ENCODE results near the gene MCM9. TPM values are rescaled to one million over a fixed set of nuclear protein-coding genes. Genes with fewer than 3 reads are reported as not detected.
A peak's percentile ranks its signal among the peaks of the same experiment; 100 is the strongest.
"Not testable (repeated sequence)": the region's sequence is repeated elsewhere in the genome, so short reads cannot be mapped to it uniquely, and the experiment has no call there.

Gene MCM9
- total RNA-seq, 3 donors from 2014 or later (not counting 1 experiment from before 2014, with no cell fraction given): 45.2 to 53.4 (median 52.5) TPM

DNA sequence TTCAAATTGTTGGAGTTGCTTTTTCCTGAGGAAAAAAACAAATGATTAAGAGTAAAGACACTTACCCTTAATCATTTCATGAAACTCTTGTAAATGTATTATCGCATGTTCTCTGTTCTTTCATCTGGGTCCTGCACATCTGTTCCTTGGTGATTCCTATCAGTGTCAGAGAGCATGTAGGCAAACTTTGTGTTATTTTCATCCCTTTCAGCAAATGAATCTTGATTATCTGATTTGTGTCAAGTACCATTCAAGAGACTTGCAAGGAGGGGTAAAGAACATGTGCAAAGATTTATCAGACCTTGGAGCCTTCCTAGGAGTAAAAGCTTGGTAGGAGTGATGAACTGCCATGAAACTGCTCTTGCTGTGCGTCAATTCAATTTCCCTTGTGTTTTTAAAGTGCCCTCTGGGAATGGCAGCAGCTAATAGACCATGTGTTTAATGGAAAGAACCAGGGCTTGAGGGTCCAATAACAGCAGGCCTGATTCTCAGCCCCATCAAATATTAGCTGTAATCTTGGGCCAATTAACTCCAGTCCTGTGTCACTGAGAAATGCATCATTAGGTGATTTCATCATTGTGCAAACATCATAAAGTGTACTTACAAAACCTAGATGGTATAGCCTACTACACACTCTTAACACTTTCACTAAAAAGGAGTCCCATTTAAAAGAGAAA lies 164.7 kb downstream of the MCM9 start:
- peak overlapping the region; percentile 22 for H3K4me3 Mint-ChIP-seq
- Histone ChIP-seq H3K4me1 (ENCODE audit: control insufficient read depth, insufficient read depth, low read length) (peaks cover 14% of the 10 kb centered on the region), H3K4me3 (ENCODE audit: low read length) (no peak overlapping the region), H3K27me3 (ENCODE audit: control insufficient read depth, insufficient read depth, low read length) (no peaks in the 10 kb centered on the region), H3K9me3 (ENCODE audit: control insufficient read depth, insufficient read depth, low read length) (no peaks in the 10 kb centered on the region), H3K27ac (ENCODE audit: low read length) (no peak overlapping the region), H3K36me3 (ENCODE audit: control insufficient read depth, insufficient read depth, low read length) (no peaks in the 10 kb centered on the region)
- WGBS (ENCODE audit: insufficient coverage): 100% methylated on average over 2 of the region's 2 CpGs
- intact Hi-C loops (cut with micrococcal nuclease): no loop called here
- no peaks in the 10 kb centered on the region for H3K27me3 Mint-ChIP-seq (ENCODE audit: low read depth in 2 of 2)
- ATAC-seq (no peak), DNase-seq (no peak)
- H3K36me3 Mint-ChIP-seq: no peaks in the 10 kb centered on the region
- peaks cover 21 to 23% of the 10 kb centered on the region in 2 donors for H3K4me1 Mint-ChIP-seq
- TF ChIP-seq, protein P1, sequence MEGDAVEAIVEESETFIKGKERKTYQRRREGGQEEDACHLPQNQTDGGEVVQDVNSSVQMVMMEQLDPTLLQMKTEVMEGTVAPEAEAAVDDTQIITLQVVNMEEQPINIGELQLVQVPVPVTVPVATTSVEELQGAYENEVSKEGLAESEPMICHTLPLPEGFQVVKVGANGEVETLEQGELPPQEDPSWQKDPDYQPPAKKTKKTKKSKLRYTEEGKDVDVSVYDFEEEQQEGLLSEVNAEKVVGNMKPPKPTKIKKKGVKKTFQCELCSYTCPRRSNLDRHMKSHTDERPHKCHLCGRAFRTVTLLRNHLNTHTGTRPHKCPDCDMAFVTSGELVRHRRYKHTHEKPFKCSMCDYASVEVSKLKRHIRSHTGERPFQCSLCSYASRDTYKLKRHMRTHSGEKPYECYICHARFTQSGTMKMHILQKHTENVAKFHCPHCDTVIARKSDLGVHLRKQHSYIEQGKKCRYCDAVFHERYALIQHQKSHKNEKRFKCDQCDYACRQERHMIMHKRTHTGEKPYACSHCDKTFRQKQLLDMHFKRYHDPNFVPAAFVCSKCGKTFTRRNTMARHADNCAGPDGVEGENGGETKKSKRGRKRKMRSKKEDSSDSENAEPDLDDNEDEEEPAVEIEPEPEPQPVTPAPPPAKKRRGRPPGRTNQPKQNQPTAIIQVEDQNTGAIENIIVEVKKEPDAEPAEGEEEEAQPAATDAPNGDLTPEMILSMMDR (IDR thresholded peaks at IDR 0.05): no peak
- no peaks in the 10 kb centered on the region for H3K9me3 Mint-ChIP-seq
- H3K27ac Mint-ChIP-seq: no peak overlapping the region

DNA sequence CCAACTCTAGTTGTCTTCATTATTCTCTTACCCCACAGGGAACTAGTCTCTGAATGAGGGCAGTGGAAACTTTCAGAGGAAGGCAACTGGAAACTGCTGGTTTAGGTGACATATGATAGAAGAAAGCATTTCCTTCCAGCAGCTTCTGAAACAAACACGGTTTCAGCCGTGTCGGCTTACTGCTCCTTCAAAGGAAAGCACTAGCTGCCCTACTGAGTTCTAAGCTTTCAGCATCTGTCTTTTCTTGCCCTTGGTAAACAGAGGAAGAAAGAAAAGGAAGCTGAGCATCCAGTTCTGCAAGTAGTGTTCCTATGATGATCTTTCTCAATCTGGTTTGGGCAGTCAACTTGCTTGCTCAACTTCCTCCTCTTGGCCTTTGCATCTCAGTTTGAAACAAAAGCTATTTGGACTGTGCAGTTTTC lies 166.0 kb downstream of the MCM9 start:
- DNase-seq (peak in 1 of 2 donors; percentile 38), ATAC-seq (peak; percentile 60 to 69 (median 61))
- Mint-ChIP-seq H3K4me1 (peaks cover 21 to 30% of the 10 kb centered on the region in 2 donors), H3K27me3 (ENCODE audit: low read depth in 2 of 2) (no peaks in the 10 kb centered on the region), H3K4me3 (peak overlapping the region; percentile 35), H3K36me3 (no peaks in the 10 kb centered on the region), H3K27ac (peak overlapping the region; percentile 85 to 90), H3K9me3 (no peaks in the 10 kb centered on the region)
- Histone ChIP-seq H3K27ac (ENCODE audit: low read length) (peak overlapping the region; percentile 64), H3K4me1 (ENCODE audit: control insufficient read depth, insufficient read depth, low read length) (peaks cover 14% of the 10 kb centered on the region), H3K9me3 (ENCODE audit: control insufficient read depth, insufficient read depth, low read length) (no peaks in the 10 kb centered on the region), H3K27me3 (ENCODE audit: control insufficient read depth, insufficient read depth, low read length) (no peaks in the 10 kb centered on the region), H3K4me3 (ENCODE audit: low read length) (no peak overlapping the region), H3K36me3 (ENCODE audit: control insufficient read depth, insufficient read depth, low read length) (no peaks in the 10 kb centered on the region)
- TF ChIP-seq, protein P1 (IDR thresholded peaks at IDR 0.05): no peak
- 12% methylated on average over 3 of the region's 3 CpGs for WGBS (ENCODE audit: insufficient coverage)
- intact Hi-C loops (cut with micrococcal nuclease): no loop called here

DNA sequence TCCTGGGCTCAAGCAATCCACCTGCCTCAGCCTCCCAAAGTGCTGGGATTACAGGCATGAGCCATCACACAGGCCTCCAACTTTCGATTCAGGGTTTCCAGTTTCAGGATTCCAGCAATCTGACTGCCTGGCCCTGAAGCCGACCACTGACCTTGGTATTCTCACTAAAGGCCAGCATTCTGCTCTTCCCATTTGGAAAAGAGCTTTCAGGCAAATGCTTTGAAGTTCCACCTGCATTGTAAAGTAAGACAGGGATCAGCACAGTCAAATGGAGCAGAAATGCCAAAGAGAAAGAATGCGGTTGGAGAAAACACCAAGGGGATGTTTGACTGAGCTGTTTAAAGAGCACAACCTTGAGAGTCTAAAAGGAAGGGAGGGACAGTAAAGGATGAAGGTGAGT lies 166.5 kb downstream of the MCM9 start:
- intact Hi-C loops (cut with micrococcal nuclease): no loop called here
- no peaks in the 10 kb centered on the region for H3K36me3 ChIP-seq (ENCODE audit: control insufficient read depth, insufficient read depth, low read length)
- no peaks in the 10 kb centered on the region for H3K27me3 ChIP-seq (ENCODE audit: control insufficient read depth, insufficient read depth, low read length)
- no peak for DNase-seq
- peak overlapping the region; percentile 64 for H3K27ac ChIP-seq (ENCODE audit: low read length)
- H3K4me1 ChIP-seq (ENCODE audit: control insufficient read depth, insufficient read depth, low read length): peaks cover 14% of the 10 kb centered on the region
- TF ChIP-seq, protein P1 (IDR thresholded peaks at IDR 0.05): no peak
- no peak overlapping the region for H3K4me3 ChIP-seq (ENCODE audit: low read length)
- Mint-ChIP-seq H3K27ac (peak overlapping the region; percentile 85 to 90), H3K4me3 (peak overlapping the region; percentile 35), H3K27me3 (ENCODE audit: low read depth in 2 of 2) (no peaks in the 10 kb centered on the region), H3K36me3 (no peaks in the 10 kb centered on the region), H3K9me3 (no peaks in the 10 kb centered on the region), H3K4me1 (peaks cover 21 to 30% of the 10 kb centered on the region in 2 donors)
- no peaks in the 10 kb centered on the region for H3K9me3 ChIP-seq (ENCODE audit: control insufficient read depth, insufficient read depth, low read length)
- no peak for ATAC-seq
- 94% methylated on average over 3 of the region's 3 CpGs for WGBS (ENCODE audit: insufficient coverage)

DNA sequence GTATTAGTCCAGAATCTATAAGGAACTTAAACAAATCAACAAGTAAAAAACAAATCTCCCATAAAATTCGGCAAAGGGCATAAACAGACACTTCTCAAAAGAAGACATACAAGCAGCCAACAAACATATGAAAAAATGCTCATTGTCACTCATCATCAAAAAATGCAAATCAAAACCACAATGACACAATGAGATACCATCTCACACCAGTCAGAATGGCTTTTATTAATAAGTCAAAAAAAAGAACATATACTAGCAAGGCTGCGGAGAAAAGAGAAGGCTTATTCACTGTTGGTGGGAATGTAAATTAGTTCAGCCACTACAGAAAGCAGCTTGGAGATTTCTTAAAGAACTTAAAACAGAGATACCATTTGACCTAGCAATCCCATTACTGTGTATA lies 169.6 kb downstream of the MCM9 start:
- H3K4me3 ChIP-seq (ENCODE audit: low read length); intact Hi-C loops (cut with micrococcal nuclease); ATAC-seq; DNase-seq; H3K36me3 Mint-ChIP-seq; H3K27ac Mint-ChIP-seq; H3K9me3 ChIP-seq (ENCODE audit: control insufficient read depth, insufficient read depth, low read length); H3K27me3 ChIP-seq (ENCODE audit: control insufficient read depth, insufficient read depth, low read length); H3K27ac ChIP-seq (ENCODE audit: low read length); H3K36me3 ChIP-seq (ENCODE audit: control insufficient read depth, insufficient read depth, low read length); H3K4me3 Mint-ChIP-seq; H3K9me3 Mint-ChIP-seq; H3K27me3 Mint-ChIP-seq (ENCODE audit: low read depth in 2 of 2): not testable (repeated sequence)
- H3K4me1 ChIP-seq (ENCODE audit: control insufficient read depth, insufficient read depth, low read length): peaks cover 14% of the 10 kb centered on the region
- WGBS (ENCODE audit: insufficient coverage): 80% methylated on average over 1 of the region's 2 CpGs
- peaks cover 21 to 30% of the 10 kb centered on the region in 2 donors for H3K4me1 Mint-ChIP-seq

Data from natural killer cell (primary cell).